Measurements from ENCODE around the gene GIN1.

The GIN1 gene

GRCh38 chr5:103036601-103037000 is 83.3 kb downstream of the GIN1 start:
- H3K4me3 ChIP-seq (ENCODE audit: low read length in 2 of 2), result no peak overlapping the region
- H3K27ac ChIP-seq (ENCODE audit: low read length), result no peak overlapping the region
- H3K4me1 ChIP-seq (ENCODE audit: control insufficient read depth, insufficient read depth, low read length), result no peaks in the 10 kb centered on the region
- H3K36me3 ChIP-seq (ENCODE audit: control insufficient read depth in 2 of 2, insufficient read depth in 2 of 2, low read length in 2 of 2), result peaks cover 0 to 7% of the 10 kb centered on the region in 2 donors
- no peak overlapping the region for H3K9ac ChIP-seq (ENCODE audit: low read length in 2 of 2)
- H3K9me3 ChIP-seq (ENCODE audit: control insufficient read depth in 2 of 2, low read length in 2 of 2), result no peaks in the 10 kb centered on the region
- H3K27me3 ChIP-seq (ENCODE audit: control insufficient read depth in 1 of 2, insufficient read depth in 2 of 2, low read length in 2 of 2), result no peaks in the 10 kb centered on the region
